GM12872 (cell line): Measurements from ENCODE around the gene DSTN.

Source experiments
- CTCF ChIP-seq: IDR thresholded peaks from 3 replicates; pipeline ENCODE4 v1.5.1; 2011; ENCODE audit warnings: low read depth, mild to moderate bottlenecking, low read length, moderate library complexity; ENCODE audit not compliant: insufficient read depth

Gene DSTN

GRCh38 chr20:17658648-17658993 is 88.7 kb downstream of the DSTN start:
- no peak for TF ChIP-seq CTCF
